Mononuclear cell (primary cell): Measurements from ENCODE around the gene EHMT2. TPM values are rescaled to one million over a fixed set of nuclear protein-coding genes. Genes with fewer than 3 reads are reported as not detected.
"Not testable (repeated sequence)": the region's sequence is repeated elsewhere in the genome, so short reads cannot be mapped to it uniquely, and the experiment has no call there.

Experiments
- H3K27me3 ChIP-seq: 2 replicates; pipeline ENCODE4 v1.6.0; 2011; ENCODE audit warnings: low read length, control low read depth; ENCODE audit not compliant: insufficient read depth
- H3K4me1 ChIP-seq: 2 replicates; pipeline ENCODE4 v1.5.1; 2011; ENCODE audit warnings: mild to moderate bottlenecking, low read length, control low read depth; ENCODE audit not compliant: insufficient read depth
- H3K4me3 ChIP-seq: 2 replicates; pipeline ENCODE4 v1.5.1; 2011; ENCODE audit warnings: mild to moderate bottlenecking, low read length, moderate library complexity
- H3K9me3 ChIP-seq: 2 replicates; pipeline ENCODE4 v1.5.1; 2011; ENCODE audit warnings: low read depth, mild to moderate bottlenecking, control low read depth, low read length
- total RNA-seq: library from RNA; depleted of rRNA; stranded (reverse); fragments of >200 nt; gene quantifications from one replicate; pipeline ENCODE4 v1.2.3, GENCODE V29; 2012

Gene EHMT2
- total RNA-seq, 1 donor: 14.4 TPM

GRCh38 chr6:31858707-31859106, 38.8 kb downstream of the EHMT2 start:
- no peak overlapping the region for H3K4me3 ChIP-seq
- H3K4me1 ChIP-seq: peaks cover 22% of the 10 kb centered on the region
- H3K9me3 ChIP-seq: no peaks in the 10 kb centered on the region
- no peaks in the 10 kb centered on the region for H3K27me3 ChIP-seq

- H3K9me3 ChIP-seq, H3K27me3 ChIP-seq, H3K4me3 ChIP-seq: not testable (repeated sequence)
- peaks cover 15% of the 10 kb centered on the region for H3K4me1 ChIP-seq
These were observed 39.7 kb downstream of the EHMT2 start for GRCh38 chr6:31857774-31858173.

- not testable (repeated sequence) for H3K4me3 ChIP-seq, H3K4me1 ChIP-seq, H3K27me3 ChIP-seq, H3K9me3 ChIP-seq
These were observed 45.3 kb downstream of the EHMT2 start for GRCh38 chr6:31851980-31852718.

- no peaks in the 10 kb centered on the region for H3K9me3 ChIP-seq
- no peaks in the 10 kb centered on the region for H3K4me1 ChIP-seq
- no peaks in the 10 kb centered on the region for H3K27me3 ChIP-seq
- H3K4me3 ChIP-seq: no peak overlapping the region
These were observed 46.0 kb downstream of the EHMT2 start for GRCh38 chr6:31851485-31851832.

GRCh38 chr6:31850765-31851484, 46.6 kb downstream of the EHMT2 start:
- no peaks in the 10 kb centered on the region for H3K27me3 ChIP-seq
- H3K9me3 ChIP-seq: no peaks in the 10 kb centered on the region
- H3K4me1 ChIP-seq: no peaks in the 10 kb centered on the region
- H3K4me3 ChIP-seq: no peak overlapping the region

GRCh38 chr6:31847276-31847978, 50.1 kb downstream of the EHMT2 start:
- Histone ChIP-seq H3K4me1 (no peaks in the 10 kb centered on the region), H3K27me3 (no peaks in the 10 kb centered on the region), H3K4me3 (no peak overlapping the region), H3K9me3 (no peaks in the 10 kb centered on the region)

GRCh38 chr6:31844507-31844906, 53.0 kb downstream of the EHMT2 start:
- Histone ChIP-seq H3K4me1 (no peaks in the 10 kb centered on the region), H3K27me3 (no peaks in the 10 kb centered on the region), H3K4me3 (no peak overlapping the region), H3K9me3 (no peaks in the 10 kb centered on the region)

- Histone ChIP-seq H3K27me3 (no peaks in the 10 kb centered on the region), H3K4me3 (no peak overlapping the region), H3K4me1 (peaks cover 20% of the 10 kb centered on the region), H3K9me3 (no peaks in the 10 kb centered on the region)
These were observed 55.4 kb downstream of the EHMT2 start for GRCh38 chr6:31842053-31842452.

GRCh38 chr6:31839779-31840126, 57.7 kb downstream of the EHMT2 start:
- not testable (repeated sequence) for H3K27me3 ChIP-seq, H3K4me3 ChIP-seq, H3K9me3 ChIP-seq
- H3K4me1 ChIP-seq: peaks cover 39% of the 10 kb centered on the region

GRCh38 chr6:31838968-31839367, 58.5 kb downstream of the EHMT2 start:
- Histone ChIP-seq H3K9me3 (no peaks in the 10 kb centered on the region), H3K4me1 (peaks cover 43% of the 10 kb centered on the region), H3K27me3 (no peaks in the 10 kb centered on the region), H3K4me3 (no peak overlapping the region)

GRCh38 chr6:31838114-31838553, 59.4 kb downstream of the EHMT2 start:
- not testable (repeated sequence) for H3K4me3 ChIP-seq, H3K27me3 ChIP-seq, H3K9me3 ChIP-seq
- H3K4me1 ChIP-seq: peaks cover 51% of the 10 kb centered on the region

- no peaks in the 10 kb centered on the region for H3K27me3 ChIP-seq
- no peak overlapping the region for H3K4me3 ChIP-seq
- no peaks in the 10 kb centered on the region for H3K9me3 ChIP-seq
- H3K4me1 ChIP-seq: peaks cover 57% of the 10 kb centered on the region
These were observed 60.0 kb downstream of the EHMT2 start for GRCh38 chr6:31837369-31838113.

GRCh38 chr6:31836474-31837368, 60.8 kb downstream of the EHMT2 start:
- H3K4me1 ChIP-seq: peaks cover 63% of the 10 kb centered on the region
- peak overlapping the region; percentile 96 for H3K4me3 ChIP-seq
- H3K27me3 ChIP-seq: no peaks in the 10 kb centered on the region
- H3K9me3 ChIP-seq: no peaks in the 10 kb centered on the region

- H3K9me3 ChIP-seq: no peaks in the 10 kb centered on the region
- H3K27me3 ChIP-seq: no peaks in the 10 kb centered on the region
- peaks cover 69% of the 10 kb centered on the region for H3K4me1 ChIP-seq
- peak overlapping the region; percentile 96 for H3K4me3 ChIP-seq
These were observed 61.4 kb downstream of the EHMT2 start for GRCh38 chr6:31836047-31836473.
